GM18526 (cell line): ENCODE data around the gene FAM162B.

Experiments
- POLR2A ChIP-seq: IDR thresholded peaks from 3 replicates; pipeline ENCODE4 v1.6.1; 2011; ENCODE audit not compliant: insufficient read length; ENCODE audit errors: extremely low read depth

FAM162B gene

GRCh38 chr6:116764961-116765841 is at the start of gene FAM162B:
Gene FAM162B, minus strand, starts transcription at chr6:116765719. Its CDS starts 143 bp downstream, at chr6:116765576.
- TF ChIP-seq POLR2A = no peak

- no peak for TF ChIP-seq POLR2A
Measured at GRCh38 chr6:116812051-116812650, 46.6 kb upstream of the FAM162B start.

- no peak for TF ChIP-seq POLR2A
Measured at GRCh38 chr6:116801971-116802370, 36.5 kb upstream of the FAM162B start.

GRCh38 chr6:116799945-116800344 is 34.4 kb upstream of the FAM162B start:
- no peak for TF ChIP-seq POLR2A

- TF ChIP-seq POLR2A = no peak
Measured at GRCh38 chr6:116797585-116797984, 32.1 kb upstream of the FAM162B start.

GRCh38 chr6:116793224-116793623 is 27.7 kb upstream of the FAM162B start:
- no peak for TF ChIP-seq POLR2A

- no peak for TF ChIP-seq POLR2A
Measured at GRCh38 chr6:116783852-116784251, 18.3 kb upstream of the FAM162B start.

- TF ChIP-seq POLR2A = no peak
Measured at GRCh38 chr6:116779573-116780164, 14.2 kb upstream of the FAM162B start.

- no peak for TF ChIP-seq POLR2A
Measured at GRCh38 chr6:116773886-116774285, 8.4 kb upstream of the FAM162B start.

- TF ChIP-seq POLR2A = no peak
Measured at GRCh38 chr6:116772450-116772849, 6.9 kb upstream of the FAM162B start.

GRCh38 chr6:116767715-116768114 is 2.2 kb upstream of the FAM162B start:
- no peak for TF ChIP-seq POLR2A

GRCh38 chr6:116766506-116767176 is 1.1 kb upstream of the FAM162B start:
- no peak for TF ChIP-seq POLR2A

GRCh38 chr6:116764629-116764960 is 924 bp downstream of the FAM162B start:
- TF ChIP-seq POLR2A = no peak

GRCh38 chr6:116763906-116764628 is 1.5 kb downstream of the FAM162B start:
- no peak for TF ChIP-seq POLR2A

GRCh38 chr6:116763048-116763447 is 2.5 kb downstream of the FAM162B start:
- TF ChIP-seq POLR2A = no peak

- TF ChIP-seq POLR2A = no peak
Measured at GRCh38 chr6:116762235-116762634, 3.3 kb downstream of the FAM162B start.

GRCh38 chr6:116761779-116762178 is 3.7 kb downstream of the FAM162B start:
- TF ChIP-seq POLR2A = no peak
